GM10248 (cell line): ENCODE results near the gene FKBP1B.
"Not testable (repeated sequence)": the region's sequence is repeated elsewhere in the genome, so short reads cannot be mapped to it uniquely, and the experiment has no call there.

ENCODE experiments used
- CTCF ChIA-PET: fragments of 300-600 bp; sonication (Branson Sonifier 250); formaldehyde crosslinking; extraction: SDS; loops from one replicate; lab custom pipeline; 2021; ENCODE audit warnings: antibody characterized with exemption; lab: Yijun Ruan, JAX
- POLR2A ChIA-PET: fragments of 350-650 bp; sonication (Branson Sonifier 250); formaldehyde crosslinking; extraction: SDS; loops from one replicate; lab custom pipeline; 2020; ENCODE audit warnings: antibody characterized with exemption; lab: Yijun Ruan, JAX
- DNase-seq: peaks from one replicate; pipeline ENCODE4 v3.0.0; 2012; ENCODE audit errors: extremely low spot score
- CTCF ChIP-seq: IDR thresholded peaks from 2 replicates; pipeline ENCODE4 v1.5.1; 2012; ENCODE audit warnings: mild to moderate bottlenecking, low read depth; ENCODE audit errors: extremely low read depth, missing control alignments, control extremely low read depth

FKBP1B gene

GRCh38 chr2:24088821-24089359, 39.3 kb downstream of the FKBP1B start:
- CTCF ChIA-PET: interaction anchor here (1.0 to 1.4 kb wide), 2 partner anchors 16 to 75 kb away, joined by 3 to 4 read pairs; no protein-coding TSS in a partner anchor
- POLR2A ChIA-PET: no interaction called here
- no peak for DNase-seq
- TF ChIP-seq CTCF: no peak

DNA sequence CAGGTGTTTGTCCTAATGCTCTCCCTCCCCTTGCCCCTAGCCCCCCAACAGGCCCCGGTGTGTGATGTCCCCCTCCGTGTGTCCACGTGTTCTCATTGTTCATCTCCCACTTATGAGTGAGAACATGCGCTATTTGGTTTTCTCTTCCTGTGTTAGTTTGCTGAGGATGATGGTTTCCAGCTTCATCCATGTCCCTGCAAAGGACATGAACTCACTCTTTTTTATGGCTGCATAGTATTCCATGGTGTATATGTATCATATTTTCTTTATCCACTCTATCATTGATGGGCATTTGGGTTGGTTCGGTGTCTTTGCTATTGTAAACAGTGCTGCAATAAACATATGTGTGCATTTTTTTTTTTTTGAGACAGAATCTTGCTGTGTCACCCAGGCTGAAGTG, 43.7 kb downstream of the FKBP1B start:
- CTCF ChIA-PET: interaction anchor here (0.9 to 2.8 kb wide), 2 partner anchors 9 to 17 kb away, joined by 4 to 6 read pairs; partner anchors contain the start of gene TP53I3
- DNase-seq, POLR2A ChIA-PET: not testable (repeated sequence)

- POLR2A ChIA-PET, DNase-seq: not testable (repeated sequence)
- CTCF ChIA-PET: interaction anchor here (2.6 kb wide), 1 partner anchor 11 kb away, joined by 20 read pairs; the partner anchor contains the start of gene TP53I3
These were observed 45.7 kb downstream of the FKBP1B start for GRCh38 chr2:24095171-24095677.

DNA sequence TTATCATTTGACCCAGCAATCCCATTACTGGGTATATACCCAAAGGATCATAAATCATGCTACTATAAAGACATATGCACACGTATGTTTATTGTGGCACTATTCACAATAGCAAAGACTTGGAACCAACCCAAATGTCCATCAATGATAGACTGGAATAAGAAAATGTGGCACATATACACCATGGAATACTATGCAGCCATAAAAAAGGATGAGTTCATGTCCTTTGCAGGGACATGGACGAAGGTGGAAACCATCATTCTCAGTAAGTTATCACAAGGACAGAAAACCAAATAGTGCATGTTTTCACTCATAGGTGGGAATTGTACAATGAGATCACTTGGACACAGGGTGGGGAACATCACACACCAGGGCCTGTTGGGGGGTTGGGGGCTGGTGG, 51.2 kb downstream of the FKBP1B start:
- CTCF ChIA-PET, POLR2A ChIA-PET, DNase-seq: not testable (repeated sequence)

- DNase-seq: no peak
- CTCF ChIA-PET: interaction anchor here (1.0 to 2.9 kb wide), 2 partner anchors 12 to 18 kb away, joined by 3 to 12 read pairs; partner anchors contain the start of gene TP53I3
These were observed 52.5 kb downstream of the FKBP1B start for GRCh38 chr2:24101992-24102391.

DNA sequence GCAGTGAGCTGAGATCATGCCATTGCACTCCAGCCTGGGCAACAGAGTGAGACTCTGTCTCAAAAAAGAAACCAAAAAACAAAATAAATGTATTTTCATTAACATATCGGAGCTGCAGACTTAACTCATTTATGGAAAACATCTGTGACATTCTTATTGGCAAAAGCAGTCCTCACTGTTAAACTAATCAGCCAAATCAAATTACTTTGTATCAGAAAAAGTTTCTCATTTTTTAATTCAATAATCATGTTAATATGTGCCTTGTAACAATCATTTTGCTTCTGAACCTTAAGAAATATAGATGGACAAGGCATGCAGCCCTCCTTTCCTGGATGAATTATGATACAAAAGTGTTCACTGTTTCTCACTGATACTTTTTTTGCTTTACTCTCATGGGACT, 53.1 kb downstream of the FKBP1B start:
- POLR2A ChIA-PET: no interaction called here
- no peak for DNase-seq
- TF ChIP-seq CTCF: no peak
- CTCF ChIA-PET: interaction anchor here (1.0 to 2.9 kb wide), 2 partner anchors 13 to 19 kb away, joined by 3 to 12 read pairs; partner anchors contain the start of gene TP53I3

More at GRCh38 chr2:24101992-24102391, 52.5 kb downstream of the FKBP1B start:
- POLR2A ChIA-PET: no interaction called here
- TF ChIP-seq CTCF: no peak

- ChIA-PET CTCF (interaction anchor here (1.7 to 2.9 kb wide), 3 partner anchors 14 to 20 kb away, joined by 4 to 12 read pairs (median 9); partner anchors contain the start of gene TP53I3), POLR2A (no interaction called here)
- no peak for TF ChIP-seq CTCF
- no peak for DNase-seq
These were observed 54.6 kb downstream of the FKBP1B start for GRCh38 chr2:24104110-24104650.

GRCh38 chr2:24104906-24105305, 55.4 kb downstream of the FKBP1B start:
- DNase-seq: no peak
- no peak for TF ChIP-seq CTCF
- ChIA-PET CTCF (interaction anchor here (0.8 to 2.2 kb wide), 3 partner anchors 13 to 21 kb away, joined by 3 to 9 read pairs (median 4); partner anchors contain the start of gene TP53I3), POLR2A (no interaction called here)
